ENCODE results near the gene TRIP4. TPM values are rescaled to one million over a fixed set of nuclear protein-coding genes. Genes with fewer than 3 reads are reported as not detected.

TRIP4 gene
- total RNA-seq, 1 experiment from 2014 or later = 12.9 TPM

GRCh38 chr15:64443016-64443415 lies 55.4 kb downstream of the TRIP4 start (continued):
- TF ChIP-seq, protein P1, sequence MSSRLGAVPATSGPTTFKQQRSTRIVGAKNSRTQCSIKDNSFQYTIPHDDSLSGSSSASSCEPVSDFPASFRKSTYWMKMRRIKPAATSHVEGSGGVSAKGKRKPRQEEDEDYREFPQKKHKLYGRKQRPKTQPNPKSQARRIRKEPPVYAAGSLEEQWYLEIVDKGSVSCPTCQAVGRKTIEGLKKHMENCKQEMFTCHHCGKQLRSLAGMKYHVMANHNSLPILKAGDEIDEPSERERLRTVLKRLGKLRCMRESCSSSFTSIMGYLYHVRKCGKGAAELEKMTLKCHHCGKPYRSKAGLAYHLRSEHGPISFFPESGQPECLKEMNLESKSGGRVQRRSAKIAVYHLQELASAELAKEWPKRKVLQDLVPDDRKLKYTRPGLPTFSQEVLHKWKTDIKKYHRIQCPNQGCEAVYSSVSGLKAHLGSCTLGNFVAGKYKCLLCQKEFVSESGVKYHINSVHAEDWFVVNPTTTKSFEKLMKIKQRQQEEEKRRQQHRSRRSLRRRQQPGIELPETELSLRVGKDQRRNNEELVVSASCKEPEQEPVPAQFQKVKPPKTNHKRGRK (CRISPR knock-in tag; IDR thresholded peaks at IDR 0.05; ENCODE audit: borderline replicate concordance) = no peak
- TF ChIP-seq, protein P2, sequence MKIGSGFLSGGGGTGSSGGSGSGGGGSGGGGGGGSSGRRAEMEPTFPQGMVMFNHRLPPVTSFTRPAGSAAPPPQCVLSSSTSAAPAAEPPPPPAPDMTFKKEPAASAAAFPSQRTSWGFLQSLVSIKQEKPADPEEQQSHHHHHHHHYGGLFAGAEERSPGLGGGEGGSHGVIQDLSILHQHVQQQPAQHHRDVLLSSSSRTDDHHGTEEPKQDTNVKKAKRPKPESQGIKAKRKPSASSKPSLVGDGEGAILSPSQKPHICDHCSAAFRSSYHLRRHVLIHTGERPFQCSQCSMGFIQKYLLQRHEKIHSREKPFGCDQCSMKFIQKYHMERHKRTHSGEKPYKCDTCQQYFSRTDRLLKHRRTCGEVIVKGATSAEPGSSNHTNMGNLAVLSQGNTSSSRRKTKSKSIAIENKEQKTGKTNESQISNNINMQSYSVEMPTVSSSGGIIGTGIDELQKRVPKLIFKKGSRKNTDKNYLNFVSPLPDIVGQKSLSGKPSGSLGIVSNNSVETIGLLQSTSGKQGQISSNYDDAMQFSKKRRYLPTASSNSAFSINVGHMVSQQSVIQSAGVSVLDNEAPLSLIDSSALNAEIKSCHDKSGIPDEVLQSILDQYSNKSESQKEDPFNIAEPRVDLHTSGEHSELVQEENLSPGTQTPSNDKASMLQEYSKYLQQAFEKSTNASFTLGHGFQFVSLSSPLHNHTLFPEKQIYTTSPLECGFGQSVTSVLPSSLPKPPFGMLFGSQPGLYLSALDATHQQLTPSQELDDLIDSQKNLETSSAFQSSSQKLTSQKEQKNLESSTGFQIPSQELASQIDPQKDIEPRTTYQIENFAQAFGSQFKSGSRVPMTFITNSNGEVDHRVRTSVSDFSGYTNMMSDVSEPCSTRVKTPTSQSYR (CRISPR knock-in tag; IDR thresholded peaks at IDR 0.05) = no peak
- no peak for TF ChIP-seq RORB (CRISPR knock-in tag; IDR thresholded peaks at IDR 0.05)
- TF ChIP-seq E2F5 (CRISPR knock-in tag; IDR thresholded peaks at IDR 0.05) = no peak
- TF ChIP-seq OVOL2 (CRISPR knock-in tag; IDR thresholded peaks at IDR 0.05; ENCODE audit: borderline replicate concordance) = no peak
- TF ChIP-seq, protein P3, sequence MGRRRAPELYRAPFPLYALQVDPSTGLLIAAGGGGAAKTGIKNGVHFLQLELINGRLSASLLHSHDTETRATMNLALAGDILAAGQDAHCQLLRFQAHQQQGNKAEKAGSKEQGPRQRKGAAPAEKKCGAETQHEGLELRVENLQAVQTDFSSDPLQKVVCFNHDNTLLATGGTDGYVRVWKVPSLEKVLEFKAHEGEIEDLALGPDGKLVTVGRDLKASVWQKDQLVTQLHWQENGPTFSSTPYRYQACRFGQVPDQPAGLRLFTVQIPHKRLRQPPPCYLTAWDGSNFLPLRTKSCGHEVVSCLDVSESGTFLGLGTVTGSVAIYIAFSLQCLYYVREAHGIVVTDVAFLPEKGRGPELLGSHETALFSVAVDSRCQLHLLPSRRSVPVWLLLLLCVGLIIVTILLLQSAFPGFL (CRISPR knock-in tag; IDR thresholded peaks at IDR 0.05; ENCODE audit: borderline replicate concordance) = no peak
- TF ChIP-seq, protein P4, sequence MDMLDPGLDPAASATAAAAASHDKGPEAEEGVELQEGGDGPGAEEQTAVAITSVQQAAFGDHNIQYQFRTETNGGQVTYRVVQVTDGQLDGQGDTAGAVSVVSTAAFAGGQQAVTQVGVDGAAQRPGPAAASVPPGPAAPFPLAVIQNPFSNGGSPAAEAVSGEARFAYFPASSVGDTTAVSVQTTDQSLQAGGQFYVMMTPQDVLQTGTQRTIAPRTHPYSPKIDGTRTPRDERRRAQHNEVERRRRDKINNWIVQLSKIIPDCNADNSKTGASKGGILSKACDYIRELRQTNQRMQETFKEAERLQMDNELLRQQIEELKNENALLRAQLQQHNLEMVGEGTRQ (CRISPR knock-in tag; IDR thresholded peaks at IDR 0.05) = no peak
- no peak for TF ChIP-seq SP1 (CRISPR knock-in tag; conservative IDR thresholded peaks at IDR 0.05)

DNA sequence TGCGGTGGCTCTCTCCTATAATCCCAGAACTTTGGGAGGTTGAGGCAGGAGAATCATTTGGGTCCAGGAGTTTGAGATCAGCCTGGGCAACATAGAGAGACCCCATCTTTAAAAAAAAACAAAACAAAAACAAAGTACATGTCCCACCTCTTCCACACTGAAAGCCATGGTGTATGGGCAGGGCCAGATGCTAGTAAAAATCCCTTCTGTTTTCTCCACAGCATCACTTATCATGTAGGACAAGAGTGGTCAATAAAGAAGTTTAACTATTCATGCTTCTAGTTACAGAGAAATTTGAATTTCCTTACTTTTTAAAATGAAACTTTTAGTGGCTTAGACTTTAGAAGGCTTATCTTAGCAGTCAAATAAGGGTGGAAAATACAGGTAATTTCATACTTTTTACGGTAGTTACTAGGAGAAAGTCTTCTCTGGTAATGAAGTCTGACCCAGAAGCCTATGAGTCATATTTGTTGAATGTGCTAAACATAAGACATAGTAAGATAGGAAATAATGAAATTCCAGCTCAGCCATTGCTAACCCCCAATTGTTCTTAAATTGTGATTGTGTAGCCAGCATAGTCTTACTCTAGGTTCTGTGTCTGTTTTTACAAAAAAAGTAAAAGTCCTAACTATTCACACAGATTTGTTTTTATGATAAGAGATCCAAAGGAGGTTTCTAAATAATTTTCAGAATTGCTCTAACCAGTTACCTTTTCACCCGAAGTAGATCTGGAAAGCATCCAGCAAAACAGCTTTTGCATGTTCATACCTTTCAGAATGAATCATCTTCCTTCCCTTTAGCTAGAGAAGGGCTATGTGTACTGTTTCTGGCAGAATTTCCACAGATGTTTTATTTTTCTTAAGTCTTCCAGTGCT lies 56.3 kb downstream of the TRIP4 start:
- Mint-ChIP-seq H3K9me3 (no peaks in the 10 kb centered on the region), H3K4me1 (no peaks in the 10 kb centered on the region), H3K4me3 (no peak overlapping the region), H3K27me3 (ENCODE audit: low read depth) (no peaks in the 10 kb centered on the region), H3K36me3 (no peaks in the 10 kb centered on the region), H3K27ac (no peak overlapping the region)
- ChIA-PET CTCF (no interaction called here), POLR2A (no interaction called here)
- no peak for TF ChIP-seq FOXJ3 (CRISPR knock-in tag; IDR thresholded peaks at IDR 0.05; ENCODE audit: borderline replicate concordance)
- no peak for TF ChIP-seq ZNF317 (CRISPR knock-in tag; IDR thresholded peaks at IDR 0.05; ENCODE audit: borderline replicate concordance, low read depth)
- no peak for TF ChIP-seq E2F1 (CRISPR knock-in tag; IDR thresholded peaks at IDR 0.05)
- no peak for TF ChIP-seq ELF4 (CRISPR knock-in tag; IDR thresholded peaks at IDR 0.05; ENCODE audit: low read depth)
- TF ChIP-seq ZNF423 (CRISPR knock-in tag; IDR thresholded peaks at IDR 0.05) = no peak
- no peak for TF ChIP-seq RELA (CRISPR knock-in tag; IDR thresholded peaks at IDR 0.05; ENCODE audit: borderline replicate concordance)
- TF ChIP-seq, protein P2 (CRISPR knock-in tag; IDR thresholded peaks at IDR 0.05) = no peak
- TF ChIP-seq OVOL2 (CRISPR knock-in tag; IDR thresholded peaks at IDR 0.05; ENCODE audit: borderline replicate concordance) = no peak
- TF ChIP-seq, protein P3 (CRISPR knock-in tag; IDR thresholded peaks at IDR 0.05; ENCODE audit: borderline replicate concordance) = no peak
- no peak for ATAC-seq
- no peak for DNase-seq (ENCODE audit: low spot score)
